H1 (cell line): ENCODE measurements around the gene NEUROG1.

ENCODE experiments used
- ATF2 ChIP-seq: IDR thresholded peaks from 2 replicates; pipeline ENCODE4 v1.6.1; 2012; ENCODE audit warnings: low read length, inconsistent platforms
- CBX8 ChIP-seq: fragments of 300-800, 300-1000 bp; sonication (generic); IDR thresholded peaks from 2 replicates; pipeline ENCODE4 v1.7.1; 2016; ENCODE audit warnings: low read depth, low read length, borderline replicate concordance
- CTCF ChIP-seq, 3 experiments: IDR thresholded peaks; 1 replicate in 2 of 3; 2 replicates in 1 of 3; pipeline versions ENCODE4 v1.5.1 to v1.6.1; 2011; ENCODE audit warnings: low read length in 3 of 3, mild to moderate bottlenecking in 3 of 3, inconsistent platforms in 2 of 3, low read depth in 1 of 3, moderate library complexity in 1 of 3; ENCODE audit not compliant: insufficient read depth in 1 of 3; ENCODE audit errors: control extremely low read depth in 1 of 3
- EP300 ChIP-seq, 2 experiments: IDR thresholded peaks; 1 replicate in 1 of 2; 2 replicates in 1 of 2; pipeline ENCODE4 v1.6.1; 2011 to 2012; ENCODE audit warnings: low read depth in 2 of 2, low read length in 2 of 2, mild to moderate bottlenecking in 2 of 2, borderline replicate concordance in 1 of 2, inconsistent platforms in 1 of 2, moderate library complexity in 1 of 2
- EZH2 ChIP-seq: fragments of 200-600 bp; sonication (generic); IDR thresholded peaks from 2 replicates; pipeline ENCODE4 v1.7.1; 2012; ENCODE audit warnings: low read depth, mild to moderate bottlenecking, moderate library complexity, low read length, inconsistent platforms; ENCODE audit not compliant: severe bottlenecking
- JUN ChIP-seq: IDR thresholded peaks from 2 replicates; pipeline ENCODE4 v1.6.1; 2011; ENCODE audit warnings: low read depth, mild to moderate bottlenecking, improper control_type of control experiment, low read length
- JUND ChIP-seq: IDR thresholded peaks from 2 replicates; pipeline ENCODE4 v1.6.1; 2011; ENCODE audit warnings: mild to moderate bottlenecking, improper control_type of control experiment, low read length
- KDM5A ChIP-seq: fragments of 200-600 bp; IDR thresholded peaks from 2 replicates; pipeline ENCODE4 v1.7.1; 2012; ENCODE audit warnings: mild to moderate bottlenecking, low read length, inconsistent platforms, mixed read lengths
- MAX ChIP-seq: IDR thresholded peaks from 2 replicates; pipeline ENCODE4 v1.6.1; 2012; ENCODE audit warnings: inconsistent platforms
- RXRA ChIP-seq: IDR thresholded peaks from 2 replicates; pipeline ENCODE4 v1.6.1; 2011; ENCODE audit warnings: low read depth, mild to moderate bottlenecking, low read length, moderate library complexity; ENCODE audit not compliant: insufficient read depth
- YY1 ChIP-seq: IDR thresholded peaks from 2 replicates; pipeline ENCODE4 v1.6.1; 2011; ENCODE audit warnings: low read depth, mild to moderate bottlenecking, low read length

GRCh38 chr5:135534609-135535419, 950 bp downstream of the NEUROG1 start:
- TF ChIP-seq JUND (no peak), CTCF (IDR thresholded peaks at IDR 0.05; ENCODE audit: control extremely low read depth in 1 of 3, insufficient read depth in 1 of 3, low read depth in 1 of 3, low read length in 3 of 3) (peak; percentile 43 to 60 (median 44)), YY1 (no peak), JUN (no peak), CBX8 (no peak), RXRA (no peak), EZH2 (peak; percentile 95), MAX (peak; percentile 93), EP300 (IDR thresholded peaks at IDR 0.05; ENCODE audit: borderline replicate concordance in 1 of 2, low read depth in 2 of 2, low read length in 2 of 2) (0 out of 3 replicates have a peak, but pooled peaks of 1 of the 2 experiments have one; percentile 23), ATF2 (no peak), KDM5A (no peak)
